DMS153 treated with DMSO at 0.1 percent for 48 hours (cell line): ENCODE results near the gene SELENOF.
"Not testable (repeated sequence)": the region's sequence is repeated elsewhere in the genome, so short reads cannot be mapped to it uniquely, and the experiment has no call there.

Source experiments
- DNase-seq: peaks from one replicate; lab custom pipeline; 2025; ENCODE audit not compliant: unreplicated experiment; lab: John Stamatoyannopoulos, UW

Gene SELENOF

DNA sequence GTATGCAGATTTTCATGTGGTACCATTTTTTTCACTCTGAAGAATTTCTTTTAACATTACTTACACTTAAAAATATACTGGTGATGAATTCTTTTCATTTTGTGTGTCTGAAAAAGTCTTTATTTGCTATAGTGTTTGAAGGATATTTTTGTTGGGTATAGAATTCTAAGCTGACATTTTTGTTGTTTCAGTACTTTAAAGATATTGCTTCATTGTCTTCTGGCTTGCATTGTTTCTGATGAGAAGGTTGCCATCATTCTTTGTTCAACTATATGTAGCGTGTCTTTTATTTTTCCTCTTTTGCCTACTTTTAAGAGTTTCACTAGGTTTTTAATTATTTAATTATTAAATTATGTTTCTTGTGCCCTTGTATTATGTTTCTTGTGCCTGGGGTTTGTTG is 8.5 kb upstream of the SELENOF start:
- no peak for DNase-seq

DNA sequence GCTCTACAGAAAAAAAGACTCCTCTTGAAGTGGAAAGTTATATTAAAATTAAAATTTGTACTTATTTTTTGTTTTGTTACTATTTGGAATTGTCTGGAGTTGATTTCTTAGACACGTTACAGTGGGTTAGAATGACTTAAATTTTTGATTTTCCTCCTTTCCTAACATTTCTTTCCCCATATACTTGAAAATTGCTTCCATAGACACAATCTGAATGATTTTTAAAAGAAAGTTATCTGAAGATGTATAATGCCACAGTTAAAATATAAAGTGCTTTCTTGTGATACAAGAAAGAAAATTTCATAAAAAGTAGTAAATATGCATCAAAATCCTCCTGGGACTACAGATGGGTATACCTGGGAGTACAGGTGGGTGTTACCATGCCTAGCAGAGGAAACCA is 2.8 kb upstream of the SELENOF start:
- DNase-seq, result no peak

DNA sequence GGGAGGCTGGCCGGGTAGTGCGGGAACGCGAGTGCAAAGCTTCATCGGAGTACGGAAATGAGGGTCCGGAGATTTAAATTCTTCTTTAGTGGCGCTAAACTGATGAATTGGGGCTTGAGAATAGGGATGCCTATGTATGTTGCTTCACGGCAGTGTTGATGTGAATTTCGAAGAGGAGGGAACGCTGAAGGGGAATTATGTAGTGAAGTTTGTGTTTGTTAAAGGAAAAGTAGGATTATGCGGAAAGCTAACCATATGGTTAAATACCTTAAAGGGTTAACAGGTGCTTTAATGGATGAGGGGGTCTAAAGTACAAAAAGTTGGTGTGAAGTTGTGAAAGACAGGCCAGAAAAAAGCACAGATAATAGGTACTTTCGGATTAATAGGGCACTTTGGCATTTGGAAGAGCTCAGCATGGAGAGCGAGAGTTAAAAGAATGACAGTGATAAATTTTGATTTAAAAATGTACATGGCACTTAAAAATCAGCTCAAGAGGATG is 1.9 kb upstream of the SELENOF start:
- no peak for DNase-seq

DNA sequence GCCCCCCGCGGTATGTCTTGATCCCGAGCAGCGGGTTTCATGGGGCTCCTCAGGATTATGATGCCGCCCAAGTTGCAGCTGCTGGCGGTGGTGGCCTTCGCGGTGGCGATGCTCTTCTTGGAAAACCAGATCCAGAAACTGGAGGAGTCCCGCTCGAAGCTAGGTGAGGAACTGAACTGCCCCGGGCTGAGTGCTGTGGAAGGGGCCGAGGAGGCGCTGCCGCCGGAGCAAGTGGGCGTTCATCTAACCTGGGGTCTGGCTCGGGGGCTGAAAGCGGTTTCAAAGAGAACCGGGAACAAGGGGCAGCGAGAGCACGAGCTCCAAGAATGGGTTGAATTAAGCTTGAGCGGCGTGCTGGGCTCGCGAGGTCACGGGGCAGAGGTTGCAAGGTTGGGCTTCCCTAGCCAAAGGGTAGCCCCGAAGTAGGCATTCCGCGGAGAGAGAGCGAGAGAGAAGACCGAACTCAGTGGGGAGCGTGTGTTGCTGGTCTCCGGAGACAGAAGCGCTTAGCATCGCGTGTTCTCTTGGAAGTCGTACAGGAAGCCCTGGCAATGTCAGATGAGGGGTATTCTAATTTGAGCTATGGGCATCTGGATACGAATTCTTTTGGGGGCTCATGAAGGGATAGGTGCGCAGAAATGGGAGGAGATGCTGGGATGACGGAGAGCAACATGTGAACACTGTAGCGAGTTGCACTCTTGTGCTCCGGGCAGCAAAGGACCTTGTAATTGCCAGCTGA is 1.2 kb upstream of the SELENOF start:
- peak; percentile 52 for DNase-seq

DNA sequence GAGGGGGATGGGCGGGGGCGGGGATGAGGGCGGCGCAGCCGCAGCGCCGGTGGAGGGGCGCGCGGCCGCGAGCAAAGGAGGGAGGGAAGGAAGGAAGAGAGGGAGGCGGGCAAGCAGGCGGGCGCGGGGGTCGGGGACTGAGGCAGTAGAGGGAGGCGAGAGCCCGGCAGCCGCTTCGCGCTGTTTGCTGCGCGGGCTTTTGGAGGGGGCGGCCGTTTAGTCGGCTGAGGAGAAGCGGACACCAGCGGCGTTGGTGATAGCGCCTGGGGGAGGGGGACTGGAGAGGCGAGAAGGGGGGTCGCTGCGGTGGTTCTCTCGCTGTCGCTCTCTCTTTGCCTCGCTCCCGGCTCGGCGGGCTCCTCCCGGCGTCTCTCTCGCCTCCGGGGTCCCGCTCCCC is 673 bp upstream of the SELENOF start, which contains the start of gene HS2ST1:
Gene HS2ST1, plus strand, starts transcription at position 35 of the 397 bp plus-strand sequence.
- no peak for DNase-seq

DNA sequence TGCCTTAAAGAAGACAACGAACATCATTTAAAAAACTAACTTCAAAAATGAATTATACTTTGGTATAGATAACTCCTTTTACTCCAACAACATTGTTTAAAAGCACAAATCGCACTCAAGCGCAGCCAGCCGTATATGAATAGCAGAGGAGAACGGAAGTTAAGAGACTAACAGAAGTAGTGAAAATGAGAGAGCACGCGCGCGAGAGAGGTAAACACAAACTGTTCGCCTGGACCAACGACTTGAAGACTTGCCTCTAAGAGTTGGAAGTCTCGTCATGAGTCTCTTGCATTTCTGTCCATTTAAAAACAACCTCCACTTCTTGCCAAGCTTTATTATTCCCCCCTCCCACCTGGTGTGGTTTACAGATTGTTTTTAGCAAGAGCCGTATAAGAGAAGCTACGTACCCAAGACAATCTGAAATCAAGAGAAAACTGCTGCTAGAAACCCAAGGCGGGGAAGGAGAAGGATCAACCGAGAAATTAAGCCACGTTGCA is 479 bp downstream of the SELENOF start:
- DNase-seq, result no peak

DNA sequence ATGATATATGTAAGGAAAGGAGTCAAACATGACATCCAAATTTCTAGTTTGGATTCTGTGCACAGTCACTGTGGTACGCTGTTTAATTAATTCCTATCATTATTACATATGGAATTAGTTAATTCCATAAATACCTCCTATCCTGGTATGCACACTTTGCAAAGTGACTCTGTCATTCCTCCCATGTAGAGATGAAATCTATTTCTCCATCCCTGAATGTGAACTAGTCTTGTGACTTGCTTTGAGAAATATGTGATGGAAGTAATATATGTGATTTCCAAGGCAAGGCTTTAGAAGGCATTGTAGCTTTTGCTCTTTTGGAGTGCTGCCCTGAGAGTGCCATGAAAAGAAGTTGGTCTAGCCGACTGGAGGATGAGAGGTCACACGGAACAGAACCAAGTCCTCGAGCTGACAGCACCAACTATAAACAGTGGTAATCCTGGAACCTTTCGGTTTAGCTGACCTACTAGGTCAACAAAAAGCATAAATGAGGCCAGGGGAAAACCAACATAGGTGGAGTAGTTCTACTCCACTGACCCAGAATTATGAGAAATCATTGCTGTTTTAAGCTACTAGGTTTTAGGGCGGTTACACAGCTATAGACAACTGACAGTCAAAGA is 1.5 kb downstream of the SELENOF start:
- no peak for DNase-seq

DNA sequence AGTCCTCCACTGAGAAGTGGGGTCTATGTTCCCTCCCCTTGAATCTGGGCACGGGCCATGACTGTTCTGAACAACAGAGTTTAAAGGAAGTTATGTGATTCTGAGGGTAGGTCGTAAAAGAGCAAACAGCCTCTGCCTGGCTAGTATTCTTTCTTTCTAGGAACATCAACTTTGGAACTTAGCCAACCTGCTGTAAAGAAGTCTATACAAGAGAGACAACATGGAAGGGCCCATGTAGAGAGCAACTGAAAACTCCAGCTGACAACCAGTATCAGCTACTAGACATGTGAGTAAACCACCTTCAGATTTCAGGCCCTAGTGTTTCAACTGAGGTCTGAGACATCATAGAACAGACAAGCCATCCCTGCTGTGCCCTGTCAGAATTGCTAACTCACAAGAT is 7.5 kb downstream of the SELENOF start:
- peak; percentile 45 for DNase-seq

DNA sequence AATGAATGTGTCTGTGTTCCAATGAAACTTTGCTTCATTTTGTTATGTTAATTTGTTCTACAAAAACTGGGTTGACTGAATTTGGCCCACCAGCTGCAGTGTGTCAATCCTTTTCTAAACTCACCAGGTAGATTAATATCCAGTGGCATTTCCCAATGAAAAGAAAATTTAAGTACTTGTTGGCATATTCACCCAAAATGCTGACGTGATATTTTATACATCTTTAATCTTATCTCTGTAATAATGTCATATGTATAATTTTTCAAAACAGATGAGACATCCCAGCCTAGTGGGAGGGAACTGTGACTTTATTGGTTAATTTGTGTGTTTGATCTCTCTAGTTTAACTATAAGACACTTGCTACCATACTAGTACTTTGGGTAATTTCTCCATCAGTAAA is 8.1 kb downstream of the SELENOF start:
- no peak for DNase-seq

DNA sequence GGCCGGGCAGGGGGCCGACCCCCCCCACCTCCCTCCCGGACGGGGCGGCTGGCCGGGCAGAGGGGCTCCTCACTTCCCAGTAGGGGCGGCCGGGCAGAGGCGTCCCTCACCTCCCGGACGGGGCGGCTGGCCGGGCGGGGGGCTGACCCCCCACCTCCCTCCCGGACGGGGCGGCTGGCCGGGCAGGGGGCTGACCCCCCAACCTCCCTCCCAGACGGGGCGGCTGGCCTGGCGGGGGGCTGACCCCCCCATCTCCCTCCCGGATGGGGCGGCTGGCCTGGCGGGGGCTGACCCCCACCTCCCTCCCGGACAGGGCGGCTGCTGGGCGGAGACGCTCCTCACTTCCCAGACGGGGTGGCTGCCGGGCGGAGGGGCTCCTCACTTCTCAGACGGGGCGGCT is 14.5 kb downstream of the SELENOF start:
- DNase-seq, result not testable (repeated sequence)

DNA sequence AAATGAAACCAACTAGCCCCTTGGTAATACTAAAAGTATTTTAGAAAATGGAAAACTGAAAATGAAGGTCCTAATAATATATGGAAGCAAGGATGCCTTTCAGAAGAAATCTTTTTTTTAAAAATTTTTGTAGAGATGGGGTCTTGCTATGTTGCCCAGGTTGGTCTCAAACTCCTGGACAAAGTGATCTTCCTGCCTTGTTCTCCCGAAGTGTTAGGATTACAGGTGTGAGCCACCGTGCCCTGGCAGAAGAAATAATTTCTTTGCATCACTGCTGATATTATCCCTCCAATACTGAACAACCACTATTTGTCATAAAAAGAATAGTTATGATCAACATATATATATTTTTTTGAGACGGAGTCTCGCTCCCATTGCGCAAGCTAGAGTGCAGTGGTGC is 25.6 kb downstream of the SELENOF start:
- DNase-seq, result no peak

DNA sequence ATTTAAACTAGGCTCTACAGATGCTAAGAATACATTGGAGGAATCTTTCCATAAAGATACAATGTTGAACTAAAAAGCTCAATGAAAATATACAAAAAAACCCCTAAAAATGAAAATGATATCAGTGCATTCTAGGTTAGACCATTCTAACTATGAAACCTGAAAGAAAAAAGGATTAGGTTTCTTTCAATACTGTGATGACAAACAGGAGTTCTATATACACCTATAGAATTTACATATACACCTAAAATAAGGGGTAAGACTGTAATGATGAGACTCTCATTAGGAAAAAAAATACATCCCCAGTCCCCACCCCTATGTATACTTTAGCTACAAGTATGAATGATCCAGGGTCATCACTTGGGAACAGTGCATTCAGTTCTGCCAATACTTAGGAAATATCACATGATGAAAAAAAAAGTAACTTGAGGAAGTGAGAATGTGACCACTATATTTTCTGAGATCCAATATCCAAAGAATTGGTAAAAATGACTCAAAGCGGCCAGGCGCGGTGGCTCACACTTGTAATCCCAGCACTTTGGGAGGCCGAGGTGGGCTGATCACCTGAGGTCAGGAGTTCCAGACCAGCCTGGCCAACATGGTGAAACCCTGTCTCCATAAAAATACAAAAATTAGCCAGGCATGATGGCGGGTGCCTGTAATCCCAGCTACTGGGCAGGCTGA is 26.3 kb downstream of the SELENOF start:
- no peak for DNase-seq

DNA sequence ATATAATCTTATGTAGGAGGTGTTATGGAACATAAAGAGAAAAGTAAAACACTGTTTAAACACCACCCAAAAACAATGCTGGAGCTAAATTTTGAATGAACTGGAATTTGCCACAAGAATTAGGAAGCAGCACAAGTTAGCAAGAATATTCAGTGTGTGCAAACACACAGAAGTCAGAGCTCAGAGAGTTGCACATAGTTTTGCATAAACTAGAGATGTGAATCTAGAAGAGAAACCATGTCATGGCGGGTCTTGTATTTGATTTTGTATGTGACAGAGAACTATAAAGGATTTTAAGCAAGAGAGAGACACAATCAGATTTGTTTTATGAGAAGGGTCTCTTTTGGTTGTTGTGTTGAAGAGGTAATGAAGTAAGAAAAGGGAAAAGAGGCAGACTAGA is 38.2 kb downstream of the SELENOF start:
- no peak for DNase-seq

DNA sequence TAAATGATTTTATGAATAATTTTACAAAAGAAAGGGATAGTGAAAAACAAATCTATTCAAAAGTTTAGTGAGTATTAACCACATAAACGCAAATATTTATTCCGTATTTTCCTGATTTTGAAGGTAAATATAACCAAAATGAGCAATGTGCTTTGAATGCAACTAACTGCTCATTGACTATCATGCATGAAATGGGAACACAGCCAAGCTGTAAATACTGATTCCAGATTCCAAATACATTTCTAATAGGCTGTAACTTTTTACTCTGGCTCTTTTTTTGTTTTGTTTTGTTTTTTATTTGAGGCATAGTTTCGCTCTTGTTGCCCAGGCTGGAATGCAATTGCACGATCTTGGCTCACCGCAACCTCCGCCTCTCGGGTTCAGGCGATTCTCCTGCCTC is 41.8 kb downstream of the SELENOF start:
- no peak for DNase-seq

DNA sequence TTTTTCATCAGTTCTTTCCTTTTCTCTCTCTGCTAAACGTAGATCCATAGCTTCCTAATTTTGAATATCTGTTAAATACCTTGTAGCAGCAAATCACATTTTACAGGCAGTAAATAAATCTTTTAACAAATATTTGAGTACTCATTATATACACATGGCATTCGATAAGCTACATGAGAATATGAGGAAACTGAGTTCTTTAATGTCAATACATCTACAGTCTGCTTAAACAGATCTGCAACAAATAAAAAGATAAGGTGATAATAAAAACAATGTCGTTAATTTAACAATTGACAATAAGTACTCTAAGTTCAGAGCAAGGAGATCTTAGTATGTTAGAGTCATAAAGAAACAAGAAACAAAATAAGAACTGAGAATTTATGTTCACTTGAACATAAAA is 42.9 kb downstream of the SELENOF start:
- no peak for DNase-seq

DNA sequence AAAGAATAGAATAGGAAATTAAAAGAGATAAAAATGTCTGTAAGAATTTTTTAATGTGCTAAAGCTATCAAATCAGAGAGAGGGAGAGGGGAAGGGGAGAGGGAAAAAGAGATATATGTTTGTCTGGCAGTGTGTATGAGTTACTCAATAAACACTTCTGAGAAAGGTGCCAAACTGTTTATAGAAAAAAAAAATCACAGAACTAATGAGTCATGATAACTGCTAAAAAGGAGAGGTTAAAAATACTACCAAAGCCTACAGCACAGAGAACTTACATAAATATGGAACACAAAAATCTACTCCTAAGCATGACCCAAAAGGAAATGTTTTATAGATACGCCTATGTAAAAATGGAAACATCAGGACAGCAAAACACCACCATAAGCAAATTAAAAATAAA is 45.4 kb downstream of the SELENOF start:
- no peak for DNase-seq

DNA sequence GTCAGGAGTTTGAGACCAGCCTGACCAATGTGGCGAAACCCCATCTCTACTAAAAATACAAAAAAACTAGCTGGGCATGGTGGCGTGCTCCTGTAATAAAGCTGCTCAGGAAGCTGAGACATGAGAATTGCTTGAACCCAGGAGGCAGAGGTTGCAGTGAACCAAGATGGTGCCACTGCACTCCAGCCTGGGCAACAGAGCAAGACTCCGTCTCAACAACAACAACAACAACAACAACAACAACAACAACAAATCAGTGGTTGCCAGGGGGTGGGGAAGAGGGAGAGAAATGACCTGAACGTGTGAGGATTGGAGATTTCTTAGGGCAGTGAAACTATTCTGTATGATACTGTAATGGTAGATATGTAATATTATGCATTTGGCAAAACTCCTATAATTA is 46.6 kb downstream of the SELENOF start:
- DNase-seq, result not testable (repeated sequence)

DNA sequence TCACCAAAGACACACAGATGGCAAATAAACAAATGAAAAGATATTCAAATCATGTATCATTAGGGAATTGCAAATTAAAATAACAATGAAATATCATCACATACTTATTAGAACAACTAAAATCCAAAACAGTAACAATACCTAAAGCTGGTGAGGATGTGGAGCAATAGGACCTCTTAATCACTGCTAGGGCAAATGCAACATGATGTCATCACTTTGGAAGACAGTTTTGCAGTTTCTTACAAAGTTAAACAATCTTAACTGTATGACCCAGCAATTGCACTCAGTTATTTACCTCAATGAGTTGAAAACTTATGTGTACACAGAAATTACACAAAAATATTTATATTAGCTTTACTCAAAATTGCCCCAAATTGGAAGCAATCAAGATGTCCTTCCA is 47.3 kb downstream of the SELENOF start:
- no peak for DNase-seq

DNA sequence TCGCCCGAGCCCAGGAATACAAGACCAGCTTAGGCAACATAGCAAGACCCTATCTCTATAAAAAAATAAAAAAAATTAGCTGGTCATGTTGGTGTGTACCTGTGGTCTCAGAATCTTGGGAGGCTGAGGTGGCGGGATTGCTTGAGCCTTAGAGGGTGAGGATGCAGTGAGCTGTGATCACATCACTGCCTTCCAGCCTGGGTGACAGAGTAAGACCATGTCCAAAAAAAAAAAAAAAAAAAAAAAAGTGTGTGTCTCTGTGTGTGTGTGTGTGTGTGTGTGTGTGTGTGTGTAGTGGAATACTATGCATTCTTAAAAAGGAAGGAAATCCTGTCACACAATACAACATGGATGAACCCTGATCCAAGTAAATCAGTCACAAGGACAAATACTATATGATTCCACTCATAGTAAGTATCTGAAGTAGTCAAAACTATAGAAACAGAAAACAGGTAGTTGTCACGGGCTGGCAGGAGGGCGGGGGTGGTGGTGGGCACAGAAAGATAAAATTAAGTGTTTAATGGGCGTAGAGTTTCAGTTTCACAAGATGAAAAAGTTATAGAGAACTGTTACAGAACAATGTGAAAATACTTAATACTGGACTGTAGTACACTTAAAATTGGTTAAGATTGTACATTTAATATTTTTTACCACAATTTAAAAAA is 47.8 kb downstream of the SELENOF start:
- no peak for DNase-seq

DNA sequence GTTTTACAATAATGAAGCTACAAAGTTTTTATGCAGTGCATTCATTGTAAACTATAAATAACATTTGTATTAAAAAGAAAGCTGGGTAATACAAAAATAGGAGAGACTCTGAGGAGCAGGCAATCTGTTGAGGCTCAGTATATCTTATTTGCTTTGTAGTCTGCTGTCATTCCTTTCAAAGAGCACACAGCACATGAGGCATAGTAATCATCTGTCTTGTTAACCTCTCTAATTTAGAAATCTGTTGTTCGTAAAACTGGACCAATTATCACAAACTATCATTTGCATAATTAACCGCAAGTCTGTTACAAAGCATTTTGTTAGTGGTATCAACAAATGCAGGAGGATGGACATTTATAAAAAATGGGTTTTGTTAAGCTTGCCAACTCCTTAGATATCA is 51.0 kb downstream of the SELENOF start:
- no peak for DNase-seq

DNA sequence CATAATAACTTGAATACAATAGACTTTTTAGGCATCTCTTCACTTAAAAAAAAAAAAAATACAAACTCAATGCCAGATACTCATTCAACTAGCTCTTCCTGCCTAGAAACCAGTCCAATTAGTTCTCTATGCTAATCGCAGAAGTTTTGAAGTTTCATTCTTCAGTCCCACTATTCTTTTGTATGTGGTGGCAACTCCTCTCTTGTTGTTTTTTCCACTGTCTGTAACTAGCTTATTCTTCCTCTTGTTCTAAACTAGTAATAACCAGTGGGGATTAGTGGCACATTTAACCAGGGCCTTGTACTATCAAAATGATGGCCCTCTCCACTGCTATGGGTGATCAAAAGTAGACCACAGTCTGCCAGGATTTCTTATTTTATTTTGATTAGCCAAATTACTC is 52.5 kb downstream of the SELENOF start:
- DNase-seq, result no peak
